ENCODE data around the gene TSHZ2. TPM values are rescaled to one million over a fixed set of nuclear protein-coding genes. Genes with fewer than 3 reads are reported as not detected.

Gene TSHZ2
- total and polyA plus RNA-seq, 7 donors: 1.2 to 32.7 (median 14.0) TPM

GRCh38 chr20:53150532-53150931, 178.4 kb downstream of the TSHZ2 start:
- Histone ChIP-seq H3K36me3 (no peaks in the 10 kb centered on the region), H3K27ac (no peak overlapping the region), H3K27me3 (no peaks in the 10 kb centered on the region), H3K9me3 (no peaks in the 10 kb centered on the region), H3K4me1 (peaks cover 0 to 20% (median 16%) of the 10 kb centered on the region in 4 donors), H3K4me3 (no peak overlapping the region)
- TF ChIP-seq CTCF (IDR thresholded peaks at IDR 0.05) (no peak), POLR2A (IDR thresholded peaks at IDR 0.05) (no peak), EP300 (IDR thresholded peaks at IDR 0.05) (no peak)
- 94 to 98% methylated on average over 1 of the region's 1 CpG for WGBS, 2 donors
- intact Hi-C loops (cut with DNase I): no loop called here
- DNase-seq: no peak

- no peak for TF ChIP-seq POLR2AphosphoS5 (IDR thresholded peaks at IDR 0.05)
- TF ChIP-seq CTCF (IDR thresholded peaks at IDR 0.05): no peak
- TF ChIP-seq POLR2A (IDR thresholded peaks at IDR 0.05): no peak
- no peak for TF ChIP-seq EP300 (IDR thresholded peaks at IDR 0.05)
- DNase-seq: no peak
- no peak overlapping the region for H3K27ac ChIP-seq
- intact Hi-C loops (cut with DNase I): no loop called here
- H3K27me3 ChIP-seq: no peaks in the 10 kb centered on the region
- H3K4me3 ChIP-seq: no peak overlapping the region
- H3K9me3 ChIP-seq: no peaks in the 10 kb centered on the region
- peaks cover 0 to 20% (median 16%) of the 10 kb centered on the region in 4 donors for H3K4me1 ChIP-seq
- H3K36me3 ChIP-seq: no peaks in the 10 kb centered on the region
Observed at GRCh38 chr20:53152228-53152627, 180.1 kb downstream of the TSHZ2 start.

GRCh38 chr20:53154540-53154939, 182.4 kb downstream of the TSHZ2 start:
- Histone ChIP-seq H3K4me3 (no peak overlapping the region), H3K9me3 (no peaks in the 10 kb centered on the region), H3K27ac (no peak overlapping the region), H3K36me3 (no peaks in the 10 kb centered on the region), H3K4me1 (peaks cover 0 to 8% (median 5%) of the 10 kb centered on the region in 4 donors), H3K27me3 (no peaks in the 10 kb centered on the region)
- no peak for DNase-seq
- 76 to 78% methylated on average over 2 of the region's 2 CpGs for WGBS, 2 donors
- TF ChIP-seq CTCF (IDR thresholded peaks at IDR 0.05) (no peak), POLR2AphosphoS5 (IDR thresholded peaks at IDR 0.05) (no peak), EP300 (IDR thresholded peaks at IDR 0.05) (no peak), POLR2A (IDR thresholded peaks at IDR 0.05) (no peak)
- intact Hi-C loops (cut with DNase I): no loop called here

GRCh38 chr20:53157443-53158408, 185.6 kb downstream of the TSHZ2 start:
- intact Hi-C loops (cut with DNase I): no loop called here
- WGBS, 2 donors: 80 to 81% methylated on average over 11 of the region's 11 CpGs
- TF ChIP-seq CTCF (IDR thresholded peaks at IDR 0.05) (peak in 1 of 4 experiments; percentile 26), POLR2AphosphoS5 (IDR thresholded peaks at IDR 0.05) (no peak)
- H3K36me3 ChIP-seq: no peaks in the 10 kb centered on the region
- DNase-seq: no peak
- H3K4me1 ChIP-seq: no peaks in the 10 kb centered on the region
- H3K27ac ChIP-seq: no peak overlapping the region
- H3K4me3 ChIP-seq: no peak overlapping the region
- no peaks in the 10 kb centered on the region for H3K9me3 ChIP-seq
- H3K27me3 ChIP-seq: no peaks in the 10 kb centered on the region
